Karpas-422 (cell line): ENCODE measurements around the gene NR5A1. TPM values are rescaled to one million over a fixed set of nuclear protein-coding genes. Genes with fewer than 3 reads are reported as not detected.

ENCODE experiments used
- DNase-seq: peaks from one replicate; pipeline ENCODE4 v3.0.0-alpha.2; 2015
- H2AFZ ChIP-seq: fragments of 200-600 bp; sonication (generic); 2 replicates; pipeline ENCODE4 v1.6.1; 2014; ENCODE audit warnings: antibody characterized with exemption, low read length, mixed read lengths
- H3K27ac ChIP-seq: fragments of 200-600 bp; sonication (generic); 2 replicates; pipeline ENCODE4 v1.5.1; 2014; ENCODE audit warnings: mild to moderate bottlenecking, low read length, moderate library complexity
- H3K27me3 ChIP-seq: fragments of 200-600 bp; sonication (generic); 2 replicates; pipeline ENCODE4 v1.6.1; 2014; ENCODE audit warnings: low read length, mixed read lengths
- H3K36me3 ChIP-seq: fragments of 200-600 bp; sonication (generic); 2 replicates; pipeline ENCODE4 v1.6.1; 2014; ENCODE audit warnings: low read length, mixed read lengths; ENCODE audit not compliant: insufficient read depth
- H3K4me1 ChIP-seq: fragments of 200-600 bp; sonication (generic); 2 replicates; pipeline ENCODE4 v1.6.1; 2014; ENCODE audit warnings: mild to moderate bottlenecking, low read length, mixed read lengths
- H3K4me2 ChIP-seq: fragments of 200-600 bp; sonication (generic); 2 replicates; pipeline ENCODE4 v1.6.1; 2014; ENCODE audit warnings: low read length, low read depth, mild to moderate bottlenecking; ENCODE audit not compliant: poor library complexity, severe bottlenecking
- H3K4me3 ChIP-seq: fragments of 200-600 bp; sonication (generic); 2 replicates; pipeline ENCODE4 v1.5.1; 2014; ENCODE audit warnings: mild to moderate bottlenecking, antibody characterized with exemption, low read length, mixed read lengths
- H3K79me2 ChIP-seq: fragments of 200-600 bp; sonication (generic); 2 replicates; pipeline ENCODE4 v1.6.1; 2014; ENCODE audit warnings: mild to moderate bottlenecking, low read length, mixed read lengths
- H3K9ac ChIP-seq: fragments of 200-600 bp; sonication (generic); 2 replicates; pipeline ENCODE4 v1.6.0; 2014; ENCODE audit warnings: low read length
- H3K9me2 ChIP-seq: fragments of 200-600 bp; sonication (generic), shearing (Covaris generic); replicated peaks from 2 replicates; pipeline ENCODE4 v1.6.0; 2014; ENCODE audit warnings: mild to moderate bottlenecking, low read length, moderate library complexity; ENCODE audit not compliant: insufficient read depth
- H3K9me3 ChIP-seq: fragments of 300-700, 200-600 bp; sonication (generic); 2 replicates; pipeline ENCODE4 v1.6.1; 2014; ENCODE audit warnings: low read length, mixed read lengths
- H4K20me1 ChIP-seq: fragments of 200-600 bp; sonication (generic); 2 replicates; pipeline ENCODE4 v1.6.1; 2014; ENCODE audit warnings: mild to moderate bottlenecking, antibody characterized with exemption, low read length, low read depth; ENCODE audit not compliant: insufficient read depth
- total RNA-seq: library from RNA; depleted of rRNA; stranded (reverse); fragments of >200 nt; shearing (Covaris generic); gene quantifications from 2 replicates; pipeline ENCODE4 v1.2.3, GENCODE V29; 2014; ENCODE audit warnings: low replicate concordance

The NR5A1 gene
- total RNA-seq, 1 experiment from 2014 or later = not detected

DNA sequence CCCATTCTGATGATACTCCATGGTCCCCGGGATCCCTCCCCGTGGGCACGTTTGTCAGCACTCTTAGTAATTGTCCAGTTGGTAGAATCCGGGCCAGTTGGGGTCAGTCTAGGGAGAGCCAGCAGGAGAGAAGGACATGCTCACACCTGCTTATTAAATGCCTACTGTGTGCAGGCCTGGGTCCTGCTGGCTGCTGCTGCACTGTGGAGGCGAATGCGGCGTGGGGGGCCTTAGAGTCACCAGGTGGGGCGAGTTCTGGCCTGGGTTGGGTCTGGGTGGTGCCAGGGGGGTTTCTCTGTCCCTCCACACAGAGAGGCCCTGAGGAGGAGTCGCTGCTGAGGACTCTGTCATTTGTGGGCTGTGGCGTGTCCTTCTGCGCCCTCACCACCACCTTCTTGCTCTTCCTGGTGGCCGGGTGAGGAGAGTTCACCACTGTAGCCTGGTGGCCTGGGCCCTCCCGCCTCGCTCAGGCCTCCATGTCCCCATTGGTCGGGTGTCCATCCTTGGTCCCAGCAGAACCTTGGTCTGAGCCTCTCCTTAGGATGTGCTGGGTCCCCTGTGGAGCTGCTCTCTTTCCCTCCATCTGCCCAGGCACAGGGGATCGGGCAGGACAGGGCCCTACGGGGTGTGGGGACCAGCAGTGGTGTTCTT lies 39.7 kb downstream of the NR5A1 start:
- Histone ChIP-seq H3K4me3 (no peak overlapping the region), H4K20me1 (no peaks in the 10 kb centered on the region), H3K9me2 (no peaks in the 10 kb centered on the region), H2AFZ (no peak overlapping the region), H3K36me3 (no peaks in the 10 kb centered on the region), H3K9ac (no peak overlapping the region), H3K4me1 (no peaks in the 10 kb centered on the region), H3K27ac (no peak overlapping the region), H3K27me3 (no peaks in the 10 kb centered on the region), H3K4me2 (no peak overlapping the region), H3K9me3 (no peaks in the 10 kb centered on the region), H3K79me2 (no peaks in the 10 kb centered on the region)
- no peak for DNase-seq

DNA sequence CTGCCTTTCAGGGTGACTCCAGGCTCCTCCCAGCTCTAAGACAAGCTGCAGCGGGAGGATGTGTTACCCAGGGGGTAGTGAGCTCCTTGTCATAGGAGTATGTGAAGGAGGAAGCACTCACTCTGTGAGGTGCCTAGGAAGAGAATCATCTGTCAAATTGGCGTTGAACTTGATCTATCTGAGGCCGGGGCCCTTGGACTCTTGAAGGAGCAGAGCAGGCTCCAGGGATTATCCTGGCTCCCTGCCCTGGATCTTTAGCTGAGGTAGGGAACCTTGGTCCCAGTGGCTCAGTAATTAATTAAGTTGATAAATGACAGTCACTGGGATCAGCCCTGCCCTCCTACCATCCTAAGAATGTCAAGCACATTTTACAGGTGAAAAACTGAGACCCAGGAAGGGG lies 41.5 kb downstream of the NR5A1 start:
- Histone ChIP-seq H3K27me3 (no peaks in the 10 kb centered on the region), H3K4me3 (no peak overlapping the region), H3K4me2 (no peak overlapping the region), H3K4me1 (no peaks in the 10 kb centered on the region), H4K20me1 (no peaks in the 10 kb centered on the region), H3K9me3 (no peaks in the 10 kb centered on the region), H3K9ac (no peak overlapping the region), H2AFZ (no peak overlapping the region), H3K9me2 (no peaks in the 10 kb centered on the region), H3K27ac (no peak overlapping the region), H3K79me2 (no peaks in the 10 kb centered on the region), H3K36me3 (no peaks in the 10 kb centered on the region)
- DNase-seq = no peak

GRCh38 chr9:124462739-124463138 lies 44.5 kb downstream of the NR5A1 start:
- Histone ChIP-seq H4K20me1 (no peaks in the 10 kb centered on the region), H3K79me2 (no peaks in the 10 kb centered on the region), H3K4me3 (no peak overlapping the region), H3K27ac (no peak overlapping the region), H3K9me3 (no peaks in the 10 kb centered on the region), H3K9me2 (no peaks in the 10 kb centered on the region), H3K4me2 (no peak overlapping the region), H2AFZ (no peak overlapping the region), H3K4me1 (no peaks in the 10 kb centered on the region), H3K9ac (no peak overlapping the region), H3K36me3 (no peaks in the 10 kb centered on the region), H3K27me3 (no peaks in the 10 kb centered on the region)
- no peak for DNase-seq

- no peaks in the 10 kb centered on the region for H3K4me1 ChIP-seq
- H3K36me3 ChIP-seq = no peaks in the 10 kb centered on the region
- no peak overlapping the region for H2AFZ ChIP-seq
- no peaks in the 10 kb centered on the region for H3K9me3 ChIP-seq
- H3K9ac ChIP-seq = no peak overlapping the region
- H4K20me1 ChIP-seq = no peaks in the 10 kb centered on the region
- DNase-seq = no peak
- H3K4me3 ChIP-seq = no peak overlapping the region
- no peaks in the 10 kb centered on the region for H3K27me3 ChIP-seq
- no peaks in the 10 kb centered on the region for H3K79me2 ChIP-seq
- no peaks in the 10 kb centered on the region for H3K9me2 ChIP-seq
- H3K4me2 ChIP-seq = no peak overlapping the region
- no peak overlapping the region for H3K27ac ChIP-seq
Measured at GRCh38 chr9:124458441-124458840, 48.8 kb downstream of the NR5A1 start.

DNA sequence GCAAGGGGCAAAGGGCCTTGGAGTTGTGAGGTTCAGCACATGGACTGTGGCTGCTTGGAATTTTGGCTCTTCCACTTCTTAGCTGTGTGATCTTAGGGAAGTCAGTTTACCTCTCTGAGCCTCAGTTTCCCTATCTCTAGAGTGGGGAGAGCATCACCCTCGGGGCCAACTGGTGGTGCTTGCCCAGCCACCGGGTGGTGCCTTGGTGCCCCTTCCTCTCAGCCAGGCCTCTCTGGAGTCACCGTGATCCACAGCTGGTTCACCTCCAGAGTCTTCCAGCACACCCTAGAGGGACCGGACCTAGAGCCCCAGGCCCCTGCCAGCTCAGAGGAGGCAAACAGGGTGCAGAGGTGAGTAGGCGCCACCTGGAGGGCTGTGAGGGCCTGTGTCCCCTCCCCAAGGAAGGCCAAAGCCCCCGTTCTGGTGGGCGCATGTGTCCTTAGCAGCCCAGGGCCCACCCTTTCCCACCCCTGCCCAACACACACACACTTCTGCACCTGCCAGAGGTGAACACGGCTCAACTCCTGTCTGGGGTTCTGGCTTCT lies 49.2 kb downstream of the NR5A1 start:
- Histone ChIP-seq H3K9me3 (no peaks in the 10 kb centered on the region), H3K27me3 (no peaks in the 10 kb centered on the region), H3K4me2 (no peak overlapping the region), H4K20me1 (no peaks in the 10 kb centered on the region), H3K9ac (no peak overlapping the region), H3K27ac (no peak overlapping the region), H3K36me3 (no peaks in the 10 kb centered on the region), H3K4me3 (no peak overlapping the region), H3K79me2 (no peaks in the 10 kb centered on the region), H2AFZ (no peak overlapping the region), H3K9me2 (no peaks in the 10 kb centered on the region), H3K4me1 (no peaks in the 10 kb centered on the region)
- DNase-seq = no peak

GRCh38 chr9:124457079-124457886 lies 49.9 kb downstream of the NR5A1 start:
- no peak overlapping the region for H3K4me2 ChIP-seq
- no peak overlapping the region for H2AFZ ChIP-seq
- no peaks in the 10 kb centered on the region for H3K27me3 ChIP-seq
- H3K9ac ChIP-seq = no peak overlapping the region
- no peak for DNase-seq
- H3K36me3 ChIP-seq = no peaks in the 10 kb centered on the region
- H3K4me1 ChIP-seq = no peaks in the 10 kb centered on the region
- no peaks in the 10 kb centered on the region for H3K9me3 ChIP-seq
- no peaks in the 10 kb centered on the region for H3K79me2 ChIP-seq
- H3K27ac ChIP-seq = no peak overlapping the region
- H3K4me3 ChIP-seq = no peak overlapping the region
- H3K9me2 ChIP-seq = no peaks in the 10 kb centered on the region
- no peaks in the 10 kb centered on the region for H4K20me1 ChIP-seq

DNA sequence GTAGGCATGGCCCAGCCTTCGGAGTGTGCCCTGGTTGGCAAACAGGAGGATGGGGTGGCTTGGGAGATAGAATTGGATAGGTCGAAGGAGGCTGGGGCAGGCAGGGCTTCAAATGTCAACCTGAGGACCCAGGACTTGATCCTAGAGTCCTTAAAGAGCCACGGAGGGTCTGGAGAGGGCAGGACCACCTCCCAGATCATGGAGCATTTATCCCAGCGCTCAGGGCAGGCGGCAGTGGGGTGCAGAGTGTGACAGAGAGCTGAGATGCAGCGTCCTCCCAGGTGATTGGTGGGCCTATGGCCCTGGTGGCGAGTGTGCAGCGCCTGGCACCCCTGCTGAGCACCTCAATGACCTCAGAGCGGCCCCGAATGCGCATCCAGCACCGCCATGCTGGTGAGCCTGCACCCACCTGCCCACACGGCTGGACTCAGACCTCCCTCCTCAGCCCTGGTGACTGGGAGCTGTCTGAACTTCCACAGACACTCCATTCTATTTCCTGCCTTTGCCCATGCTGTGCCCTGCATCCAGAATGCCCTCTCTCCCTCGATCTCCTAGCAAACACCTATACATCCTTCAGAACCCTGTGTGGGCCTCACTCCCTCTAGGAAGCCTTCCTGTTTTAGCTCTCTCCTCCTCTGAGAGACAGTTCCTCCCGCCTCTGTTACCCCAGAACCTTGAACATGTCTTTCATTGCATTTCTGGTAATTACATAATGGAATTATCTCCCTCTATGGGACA lies 50.7 kb downstream of the NR5A1 start:
- DNase-seq = no peak
- no peak overlapping the region for H3K9ac ChIP-seq

GRCh38 chr9:124455820-124456219 lies 51.4 kb downstream of the NR5A1 start:
- H3K9me3 ChIP-seq = no peaks in the 10 kb centered on the region
- no peak overlapping the region for H3K4me3 ChIP-seq
- no peaks in the 10 kb centered on the region for H3K9me2 ChIP-seq
- no peaks in the 10 kb centered on the region for H3K79me2 ChIP-seq
- H3K9ac ChIP-seq = no peak overlapping the region
- no peaks in the 10 kb centered on the region for H3K36me3 ChIP-seq
- H4K20me1 ChIP-seq = no peaks in the 10 kb centered on the region
- no peak for DNase-seq
- no peak overlapping the region for H2AFZ ChIP-seq
- no peaks in the 10 kb centered on the region for H3K27me3 ChIP-seq
- no peak overlapping the region for H3K27ac ChIP-seq
- H3K4me2 ChIP-seq = no peak overlapping the region
- no peaks in the 10 kb centered on the region for H3K4me1 ChIP-seq

More for the DNA sequence above, 50.7 kb downstream of the NR5A1 start:
- Histone ChIP-seq H3K79me2 (no peaks in the 10 kb centered on the region), H4K20me1 (no peaks in the 10 kb centered on the region), H3K9me2 (no peaks in the 10 kb centered on the region), H3K4me1 (no peaks in the 10 kb centered on the region), H3K4me2 (no peak overlapping the region), H2AFZ (no peak overlapping the region), H3K36me3 (no peaks in the 10 kb centered on the region), H3K9me3 (no peaks in the 10 kb centered on the region), H3K4me3 (no peak overlapping the region), H3K27me3 (no peaks in the 10 kb centered on the region), H3K27ac (no peak overlapping the region)
